HEK293T (cell line): ENCODE results near the gene PRKCB.

Experiments
- ARNT ChIP-seq: fragments of 450-650 bp; IDR thresholded peaks from 2 replicates; pipeline ENCODE4 v1.6.1; 2017; ENCODE audit warnings: mild to moderate bottlenecking
- ELF4 ChIP-seq: fragments of 450-650 bp; IDR thresholded peaks from 2 replicates; pipeline ENCODE4 v1.6.1; 2017; ENCODE audit warnings: antibody characterized with exemption
- PKNOX1 ChIP-seq: fragments of 450-650 bp; IDR thresholded peaks from 2 replicates; pipeline ENCODE4 v1.6.1; 2016
- SP1 ChIP-seq: fragments of 450-650 bp; IDR thresholded peaks from 2 replicates; pipeline ENCODE4 v1.6.1; 2017

- TF ChIP-seq SP1, result no peak
- no peak for TF ChIP-seq PKNOX1
- TF ChIP-seq ARNT, result no peak
- TF ChIP-seq ELF4, result no peak
Observed at GRCh38 chr16:24123275-24123674, 287.5 kb downstream of the PRKCB start.
